Uterus (tissue), 4 donors: ENCODE data around the gene DNAJC22. TPM values are rescaled to one million over a fixed set of nuclear protein-coding genes. Genes with fewer than 3 reads are reported as not detected.

ENCODE experiments used
- DNase-seq, 2 donors: peaks; one replicate each; pipeline ENCODE4 v3.0.0-alpha.2; 2019 to 2020
- H3K27ac ChIP-seq, 2 donors: fragments of 200-600 bp; sonication (generic); 1 replicate in 1 of 2; 2 replicates in 1 of 2; pipeline ENCODE4 v1.5.1; 2016 to 2018
- H3K27me3 ChIP-seq, 2 donors: fragments of 200-600 bp; sonication (generic); one replicate each; pipeline ENCODE4 v1.5.1; 2018 to 2019; ENCODE audit warnings: control low read depth in 1 of 2
- H3K36me3 ChIP-seq, 2 donors: fragments of 200-600 bp; sonication (generic); one replicate each; pipeline ENCODE4 v1.5.1; 2019; ENCODE audit warnings: control low read depth in 1 of 2
- H3K4me1 ChIP-seq, 2 donors: fragments of 200-600 bp; sonication (generic); one replicate each; pipeline ENCODE4 v1.5.1; 2018 to 2019; ENCODE audit warnings: control low read depth in 1 of 2
- H3K4me3 ChIP-seq, 2 donors: fragments of 200-600 bp; sonication (generic); 1 replicate in 1 of 2; 2 replicates in 1 of 2; pipeline ENCODE4 v1.5.1; 2018 to 2019; ENCODE audit warnings: mild to moderate bottlenecking in 1 of 2
- H3K9me3 ChIP-seq, 2 donors: fragments of 200-600 bp; sonication (generic); one replicate each; pipeline ENCODE4 v1.5.1; 2019; ENCODE audit warnings: control low read depth in 1 of 2
- CTCF ChIP-seq, 4 experiments: fragments of 200-600 bp in 2 of 4; fragments of 450-650 bp in 2 of 4; sonication (generic) in 2 of 4; IDR thresholded peaks; one replicate each; pipeline ENCODE4 v1.5.1; 2016 to 2019; ENCODE audit warnings: antibody characterized with exemption in 4 of 4, mild to moderate bottlenecking in 2 of 4, moderate library complexity in 1 of 4
- POLR2A ChIP-seq, 2 donors: fragments of 450-650 bp; IDR thresholded peaks; one replicate each; pipeline ENCODE4 v1.6.1; 2016; ENCODE audit warnings: antibody characterized with exemption in 2 of 2, mild to moderate bottlenecking in 1 of 2, moderate library complexity in 1 of 2
- intact Hi-C: fragments of 100-400 bp; cut with DNase I; formaldehyde crosslinking; loops from one replicate; pipeline ENCODE4 v1.15.1; 2023; ENCODE audit warnings: low total_unique reads
- total RNA-seq, 4 donors: library from RNA; depleted of rRNA in 3 of 4; stranded (reverse); fragments of >200 nt in 3 of 4; gene quantifications; one replicate each; pipeline versions ENCODE4 v1.1.0 to v1.2.4, GENCODE V29; 2014 to 2023
- donor health status: DM: yes; HTN: yes; CAD: no.

Gene DNAJC22
- total RNA-seq, 4 donors from 2014 or later: 4.5 TPM; not detected in 3

- H3K27ac ChIP-seq: no peak overlapping the region
- peak overlapping the region; percentile 0 to 18 for H3K4me3 ChIP-seq
- DNase-seq: no peak
- H3K4me1 ChIP-seq: peaks cover 7 to 36% of the 10 kb centered on the region in 2 donors
- intact Hi-C loops: loop anchor here (10.0 kb wide), 1 partner anchor 60 kb away; no protein-coding TSS in a partner anchor
- no peak for TF ChIP-seq CTCF (IDR thresholded peaks at IDR 0.05)
- no peaks in the 10 kb centered on the region for H3K36me3 ChIP-seq
- H3K27me3 ChIP-seq: peaks cover 16 to 36% of the 10 kb centered on the region in 2 donors
- H3K9me3 ChIP-seq: no peaks in the 10 kb centered on the region
Observed at GRCh38 chr12:49345051-49345824, 1.4 kb upstream of the DNAJC22 start.

GRCh38 chr12:49345825-49346658 is 646 bp upstream of the DNAJC22 start:
- TF ChIP-seq CTCF (IDR thresholded peaks at IDR 0.05) (no peak), POLR2A (IDR thresholded peaks at IDR 0.05) (no peak)
- H3K27ac ChIP-seq: no peak overlapping the region
- no peak for DNase-seq
- peaks cover 7 to 36% of the 10 kb centered on the region in 2 donors for H3K4me1 ChIP-seq
- H3K9me3 ChIP-seq: no peaks in the 10 kb centered on the region
- no peaks in the 10 kb centered on the region for H3K36me3 ChIP-seq
- intact Hi-C loops: loop anchor here (10.0 kb wide), 1 partner anchor 61 kb away; no protein-coding TSS in a partner anchor
- H3K4me3 ChIP-seq: peak overlapping the region; percentile 6 to 18
- peaks cover 16 to 36% of the 10 kb centered on the region in 2 donors for H3K27me3 ChIP-seq

- H3K4me1 ChIP-seq: peaks cover 7 to 35% of the 10 kb centered on the region in 2 donors
- H3K4me3 ChIP-seq: peak overlapping the region in 1 of 2 donors; percentile 6
- intact Hi-C loops: loop anchor here (10.0 kb wide), 1 partner anchor 63 kb away; no protein-coding TSS in a partner anchor
- H3K9me3 ChIP-seq: no peaks in the 10 kb centered on the region
- no peak overlapping the region for H3K27ac ChIP-seq
- H3K36me3 ChIP-seq: no peaks in the 10 kb centered on the region
- DNase-seq: peak; percentile 50 to 75
- H3K27me3 ChIP-seq: peaks cover 16 to 40% of the 10 kb centered on the region in 2 donors
- TF ChIP-seq CTCF (IDR thresholded peaks at IDR 0.05) (peak; percentile 82 to 87 (median 87)), POLR2A (IDR thresholded peaks at IDR 0.05) (no peak)
Observed at GRCh38 chr12:49347311-49348193, 864 bp downstream of the DNAJC22 start.

- H3K4me3 ChIP-seq: no peak overlapping the region
- no peaks in the 10 kb centered on the region for H3K36me3 ChIP-seq
- no peaks in the 10 kb centered on the region for H3K9me3 ChIP-seq
- DNase-seq: no peak
- TF ChIP-seq CTCF (IDR thresholded peaks at IDR 0.05) (no peak), POLR2A (IDR thresholded peaks at IDR 0.05) (no peak)
- H3K27me3 ChIP-seq: peaks cover 16 to 40% of the 10 kb centered on the region in 2 donors
- no peak overlapping the region for H3K27ac ChIP-seq
- H3K4me1 ChIP-seq: peaks cover 7 to 27% of the 10 kb centered on the region in 2 donors
- intact Hi-C loops: loop anchor here (10.0 kb wide), 1 partner anchor 64 kb away; no protein-coding TSS in a partner anchor
Observed at GRCh38 chr12:49348781-49349180, 2.1 kb downstream of the DNAJC22 start.
